H9 (cell line): Measurements from ENCODE around the gene SYTL1. TPM values are rescaled to one million over a fixed set of nuclear protein-coding genes. Genes with fewer than 3 reads are reported as not detected.

Source experiments
- DNase-seq: peaks from one replicate; pipeline ENCODE4 v3.0.0-alpha.2; 2017
- H2AFZ ChIP-seq: one replicate; pipeline ENCODE4 v1.6.1; 2013; ENCODE audit warnings: mild to moderate bottlenecking, low read length, control low read depth, moderate library complexity
- H2AK5ac ChIP-seq: 2 replicates; pipeline ENCODE4 v1.6.1; 2013; ENCODE audit warnings: low read length, control low read depth, mixed read lengths; ENCODE audit not compliant: insufficient read length
- H2BK120ac ChIP-seq: one replicate; pipeline ENCODE4 v1.6.1; 2013; ENCODE audit warnings: low read depth, mild to moderate bottlenecking, low read length, control low read depth, inconsistent platforms; ENCODE audit not compliant: poor library complexity, severe bottlenecking
- H2BK12ac ChIP-seq: 2 replicates; pipeline ENCODE4 v1.6.1; 2013; ENCODE audit warnings: low read length, control low read depth, mixed read lengths, low read depth; ENCODE audit not compliant: insufficient read length
- H2BK15ac ChIP-seq: 2 replicates; pipeline ENCODE4 v1.6.1; 2013; ENCODE audit warnings: low read depth, low read length, control low read depth
- H2BK20ac ChIP-seq: one replicate; pipeline ENCODE4 v1.6.1; 2013; ENCODE audit warnings: low read depth, mild to moderate bottlenecking, low read length, control low read depth, inconsistent platforms; ENCODE audit not compliant: poor library complexity, severe bottlenecking
- H2BK5ac ChIP-seq: 2 replicates; pipeline ENCODE4 v1.6.1; 2013; ENCODE audit warnings: low read length, control low read depth, mixed read lengths; ENCODE audit not compliant: insufficient read length
- H3K14ac ChIP-seq: 2 replicates; pipeline ENCODE4 v1.6.1; 2013; ENCODE audit warnings: low read length, control low read depth; ENCODE audit not compliant: insufficient read depth
- H3K18ac ChIP-seq: 2 replicates; pipeline ENCODE4 v1.6.1; 2013; ENCODE audit warnings: low read depth, mild to moderate bottlenecking, mixed read lengths, low read length, control low read depth; ENCODE audit not compliant: insufficient read length
- H3K23ac ChIP-seq: 2 replicates; pipeline ENCODE4 v1.6.1; 2013; ENCODE audit warnings: low read length, control low read depth, mixed read lengths, low read depth; ENCODE audit not compliant: insufficient read length
- H3K23me2 ChIP-seq: 2 replicates; pipeline ENCODE4 v1.6.1; 2013; ENCODE audit warnings: low read depth, mild to moderate bottlenecking, mixed read lengths, low read length, control low read depth; ENCODE audit not compliant: insufficient read length, poor library complexity, severe bottlenecking
- H3K27ac ChIP-seq: 2 replicates; pipeline ENCODE4 v1.5.1; 2013; ENCODE audit warnings: low read length, control low read depth, mixed read lengths, low read depth; ENCODE audit not compliant: insufficient read length
- H3K27me3 ChIP-seq: 2 replicates; pipeline ENCODE4 v1.6.1; 2013; ENCODE audit warnings: low read length, control low read depth, inconsistent platforms; ENCODE audit not compliant: insufficient read depth
- H3K4ac ChIP-seq: 2 replicates; pipeline ENCODE4 v1.6.1; 2013; ENCODE audit warnings: low read depth, mild to moderate bottlenecking, control low read depth, inconsistent platforms, low read length, moderate library complexity
- H3K4me1 ChIP-seq: 2 replicates; pipeline ENCODE4 v1.6.1; 2013; ENCODE audit warnings: low read length, control low read depth, inconsistent platforms; ENCODE audit not compliant: insufficient read depth
- H3K4me2 ChIP-seq: 2 replicates; pipeline ENCODE4 v1.6.1; 2013; ENCODE audit warnings: low read length, control low read depth, mixed read lengths; ENCODE audit not compliant: insufficient read length, insufficient read depth
- H3K56ac ChIP-seq: 2 replicates; pipeline ENCODE4 v1.6.1; 2013; ENCODE audit warnings: low read depth, mild to moderate bottlenecking, mixed read lengths, low read length, control low read depth; ENCODE audit not compliant: insufficient read length
- H3K79me1 ChIP-seq: 2 replicates; pipeline ENCODE4 v1.6.1; 2013; ENCODE audit warnings: low read depth, mild to moderate bottlenecking, moderate library complexity, low read length, control low read depth, inconsistent platforms; ENCODE audit not compliant: insufficient read depth, poor library complexity, severe bottlenecking
- H3K79me2 ChIP-seq: 2 replicates; pipeline ENCODE4 v1.6.1; 2013; ENCODE audit warnings: low read length, control low read depth, inconsistent platforms; ENCODE audit not compliant: insufficient read depth
- H3K9ac ChIP-seq: 2 replicates; pipeline ENCODE4 v1.6.1; 2013; ENCODE audit warnings: low read length, control low read depth, mixed read lengths; ENCODE audit not compliant: insufficient read length; ENCODE audit errors: extremely low read depth
- H3K9me3 ChIP-seq: one replicate; pipeline ENCODE4 v1.6.1; 2013; ENCODE audit warnings: low read depth, low read length, inconsistent platforms; ENCODE audit not compliant: control insufficient read depth
- H3T11ph ChIP-seq: one replicate; pipeline ENCODE4 v1.6.1; 2013; ENCODE audit warnings: mild to moderate bottlenecking, low read length, control low read depth, inconsistent platforms
- H4K20me1 ChIP-seq: one replicate; pipeline ENCODE4 v1.6.1; 2013; ENCODE audit not compliant: control insufficient read depth, insufficient read length, insufficient read depth
- H4K5ac ChIP-seq: 2 replicates; pipeline ENCODE4 v1.6.1; 2013; ENCODE audit warnings: low read depth, mild to moderate bottlenecking, mixed read lengths, low read length, control low read depth; ENCODE audit not compliant: insufficient read length
- H4K8ac ChIP-seq: replicated peaks from 2 replicates; pipeline ENCODE4 v1.6.1; 2013; ENCODE audit warnings: low read length, control low read depth, mixed read lengths, low read depth; ENCODE audit not compliant: insufficient read length
- H4K91ac ChIP-seq: 2 replicates; pipeline ENCODE4 v1.6.1; 2013; ENCODE audit warnings: low read depth, mild to moderate bottlenecking, moderate library complexity, mixed read lengths, low read length, control low read depth; ENCODE audit not compliant: insufficient read length
- H3K27ac Mint-ChIP-seq, 3 experiments: 2 replicates in 2 of 3; 3 replicates in 1 of 3; pipeline ENCODE4 v1.8.0; 2020 to 2021; ENCODE audit warnings: mixed read lengths in 3 of 3, mild to moderate bottlenecking in 1 of 3, moderate library complexity in 1 of 3
- H3K27me3 Mint-ChIP-seq: 2 replicates; pipeline ENCODE4 v1.8.0; 2021; ENCODE audit warnings: low read depth, mild to moderate bottlenecking, moderate library complexity, mixed read lengths
- H3K36me3 Mint-ChIP-seq, 3 experiments: 2 replicates in 2 of 3; 3 replicates in 1 of 3; pipeline ENCODE4 v1.8.0; 2020 to 2021; ENCODE audit warnings: low read depth in 3 of 3, mixed read lengths in 3 of 3; ENCODE audit not compliant: insufficient read depth in 1 of 3
- H3K4me1 Mint-ChIP-seq, 2 experiments: 2 replicates each; pipeline ENCODE4 v1.8.0; 2020; ENCODE audit warnings: mixed read lengths in 2 of 2
- H3K4me3 Mint-ChIP-seq, 2 experiments: 2 replicates in 1 of 2; 3 replicates in 1 of 2; pipeline ENCODE4 v1.8.0; 2020 to 2021; ENCODE audit warnings: mild to moderate bottlenecking in 2 of 2, mixed read lengths in 2 of 2, moderate library complexity in 1 of 2
- H3K9me3 Mint-ChIP-seq, 2 experiments: 2 replicates in 1 of 2; 3 replicates in 1 of 2; pipeline ENCODE4 v1.8.0; 2020; ENCODE audit warnings: mild to moderate bottlenecking in 2 of 2, mixed read lengths in 2 of 2, moderate library complexity in 1 of 2
- CTCF ChIP-seq: fragments of 200-600 bp; sonication (generic); conservative IDR thresholded peaks from 3 replicates; pipeline ENCODE4 v1.8.0; 2021; ENCODE audit warnings: antibody characterized with exemption, mild to moderate bottlenecking
- WGBS: extraction: QIAGEN DNeasy Blood & Tissue Kit; methylation state at CpG from one replicate; pipeline ENCODE4 v1.1.7; 2013; ENCODE audit warnings: missing lambda C conversion rate, low lambda C conversion rate, mixed read lengths; ENCODE audit not compliant: insufficient read length; ENCODE audit errors: extremely low coverage; 5-methylcytosine and 5-hydroxymethylcytosine counted together
- total RNA-seq: library from RNA; stranded (reverse); gene quantifications from 2 replicates; pipeline ENCODE4 v1.2.1, GENCODE V29; 2021

The SYTL1 gene
- total RNA-seq, 1 experiment from 2014 or later: 12.0 TPM

DNA sequence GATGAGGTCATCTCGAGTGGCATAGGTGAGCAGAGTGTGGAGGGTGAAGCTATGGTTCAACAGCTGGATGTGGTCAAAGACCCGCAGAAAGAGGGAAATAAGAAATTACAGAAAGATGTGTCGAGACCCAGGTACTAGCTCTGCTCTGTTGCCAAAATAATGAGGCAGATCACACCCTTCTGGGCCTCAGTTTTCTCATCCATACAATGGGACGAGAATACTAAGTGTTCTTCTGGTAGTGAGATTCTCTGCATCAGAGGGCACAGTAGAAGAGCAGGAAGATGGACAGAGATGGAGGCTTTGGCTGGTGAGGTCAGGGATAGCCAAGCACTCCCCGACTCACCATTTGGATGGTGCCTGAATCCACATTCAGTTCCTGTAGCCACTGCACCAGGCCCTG, 13.9 kb downstream of the SYTL1 start:
- Histone ChIP-seq H3K18ac (no peak overlapping the region), H3K79me1 (no peaks in the 10 kb centered on the region), H3K14ac (no peak overlapping the region), H3K4me2 (no peak overlapping the region), H2AFZ (no peak overlapping the region), H4K5ac (no peak overlapping the region), H2BK12ac (no peak overlapping the region), H4K91ac (no peak overlapping the region), H4K20me1 (peaks cover 4% of the 10 kb centered on the region), H2AK5ac (no peak overlapping the region), H3T11ph (no peak overlapping the region), H2BK15ac (no peak overlapping the region), H2BK120ac (no peak overlapping the region), H3K56ac (no peak overlapping the region), H3K23ac (no peak overlapping the region), H2BK20ac (no peak overlapping the region), H2BK5ac (no peak overlapping the region), H3K79me2 (no peaks in the 10 kb centered on the region), H3K9ac (no peak overlapping the region), H3K23me2 (peaks cover 11% of the 10 kb centered on the region), H3K4me1 (peaks cover 3% of the 10 kb centered on the region; the same call in 1 of the 2 replicates), H3K27ac (no peak overlapping the region), H3K4ac (no peak overlapping the region), H3K27me3 (peaks cover 15% of the 10 kb centered on the region; the same call in 1 of the 2 replicates), H3K9me3 (no peaks in the 10 kb centered on the region), H4K8ac (no peak overlapping the region)
- Mint-ChIP-seq H3K4me1 (peaks cover 17 to 28% of the 10 kb centered on the region in 2 experiments), H3K4me3 (no peak overlapping the region), H3K36me3 (peaks cover 0 to 13% (median 3%) of the 10 kb centered on the region in 3 experiments; a peak in 4 of 7 replicates), H3K9me3 (no peaks in the 10 kb centered on the region; a peak in 1 of 5 replicates), H3K27ac (no peak overlapping the region), H3K27me3 (peaks cover 47% of the 10 kb centered on the region)
- TF ChIP-seq CTCF: no peak
- no peak for DNase-seq
- whole genome bisulfite sequencing: no CpG with 5 or more reads among the region's 5 CpGs
